Measurements from ENCODE around the gene ZNF276. TPM values are rescaled to one million over a fixed set of nuclear protein-coding genes. Genes with fewer than 3 reads are reported as not detected.

ZNF276 gene
- total RNA-seq, 4 donors from 2014 or later: 48.6 to 146 (median 68.8) TPM

DNA sequence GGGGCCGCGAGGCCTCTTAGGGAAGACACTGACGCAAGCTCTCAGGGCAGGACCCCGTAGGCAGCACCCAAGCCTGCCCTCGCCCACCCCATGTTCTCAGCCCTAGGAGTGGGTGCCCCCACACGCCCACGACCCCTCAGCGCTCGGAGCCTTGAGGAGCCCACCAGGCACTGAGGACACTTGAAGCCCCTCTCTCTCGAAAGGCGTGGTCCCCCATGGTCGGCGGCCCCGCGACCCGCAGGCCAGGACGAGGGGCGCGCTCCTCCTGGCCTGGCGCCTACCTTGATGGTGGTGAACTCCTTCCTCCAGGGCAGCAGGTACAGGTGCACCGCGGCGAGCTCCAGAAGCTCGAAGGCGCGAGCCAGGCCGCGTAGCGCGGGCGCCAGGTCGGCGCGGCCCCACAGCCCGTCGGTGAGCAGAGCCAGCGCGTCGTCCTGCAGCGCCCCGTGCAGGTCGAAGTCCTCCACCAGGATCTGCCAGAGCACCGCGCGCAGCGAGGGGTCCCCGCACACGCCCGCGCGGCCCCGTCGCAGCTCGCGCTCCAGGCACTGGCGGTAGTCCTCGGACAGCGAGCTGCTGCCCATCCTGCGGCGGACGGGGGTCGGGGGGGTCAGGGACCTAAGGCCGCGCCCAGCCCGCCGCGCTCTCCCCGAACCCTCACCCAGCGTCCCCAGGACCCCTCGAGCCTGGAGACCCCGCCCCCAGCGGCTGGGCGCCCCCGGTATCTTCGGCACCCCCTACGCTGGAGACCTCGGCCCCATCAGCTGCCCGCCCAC, 20.5 kb upstream of the ZNF276 start:
- WGBS, 2 donors: 0 to 2% methylated on average over 15 to 30 of the region's 78 CpGs
- Histone ChIP-seq H3K9me3 (no peaks in the 10 kb centered on the region), H3K36me3 (peaks cover 0 to 23% (median 4%) of the 10 kb centered on the region in 3 donors), H3K27ac (peak overlapping the region; percentile 69 to 93 (median 90)), H3K4me1 (peaks cover 0 to 30% (median 17%) of the 10 kb centered on the region in 4 donors), H3K27me3 (no peaks in the 10 kb centered on the region), H3K4me3 (peak overlapping the region; percentile 54 to 79 (median 70))
- DNase-seq (ENCODE audit: low spot score in 2 of 2): no peak
- TF ChIP-seq, protein P1, sequence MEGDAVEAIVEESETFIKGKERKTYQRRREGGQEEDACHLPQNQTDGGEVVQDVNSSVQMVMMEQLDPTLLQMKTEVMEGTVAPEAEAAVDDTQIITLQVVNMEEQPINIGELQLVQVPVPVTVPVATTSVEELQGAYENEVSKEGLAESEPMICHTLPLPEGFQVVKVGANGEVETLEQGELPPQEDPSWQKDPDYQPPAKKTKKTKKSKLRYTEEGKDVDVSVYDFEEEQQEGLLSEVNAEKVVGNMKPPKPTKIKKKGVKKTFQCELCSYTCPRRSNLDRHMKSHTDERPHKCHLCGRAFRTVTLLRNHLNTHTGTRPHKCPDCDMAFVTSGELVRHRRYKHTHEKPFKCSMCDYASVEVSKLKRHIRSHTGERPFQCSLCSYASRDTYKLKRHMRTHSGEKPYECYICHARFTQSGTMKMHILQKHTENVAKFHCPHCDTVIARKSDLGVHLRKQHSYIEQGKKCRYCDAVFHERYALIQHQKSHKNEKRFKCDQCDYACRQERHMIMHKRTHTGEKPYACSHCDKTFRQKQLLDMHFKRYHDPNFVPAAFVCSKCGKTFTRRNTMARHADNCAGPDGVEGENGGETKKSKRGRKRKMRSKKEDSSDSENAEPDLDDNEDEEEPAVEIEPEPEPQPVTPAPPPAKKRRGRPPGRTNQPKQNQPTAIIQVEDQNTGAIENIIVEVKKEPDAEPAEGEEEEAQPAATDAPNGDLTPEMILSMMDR (IDR thresholded peaks at IDR 0.05): peak in 1 of 5 experiments; percentile 32
- TF ChIP-seq EP300 (IDR thresholded peaks at IDR 0.05): no peak

GRCh38 chr16:89701425-89702406, 19.6 kb upstream of the ZNF276 start, which contains the start of gene SPATA2L:
SPATA2L (minus strand) TSS chr16:89701705; CDS start chr16:89701232, 473 bp downstream.
- TF ChIP-seq POLR2A (IDR thresholded peaks at IDR 0.05) (peak; percentile 77 to 96), EP300 (IDR thresholded peaks at IDR 0.05) (peak; percentile 36 to 87)
- TF ChIP-seq, protein P1 (IDR thresholded peaks at IDR 0.05): peak in 3 of 5 experiments; percentile 8 to 28 (median 24)
- DNase-seq (ENCODE audit: low spot score in 2 of 2): peak; percentile 59 to 62
- Histone ChIP-seq H3K27me3 (no peaks in the 10 kb centered on the region), H3K4me1 (peaks cover 0 to 35% (median 17%) of the 10 kb centered on the region in 4 donors), H3K4me3 (peak within 1 kb of the TSS; percentile 54 to 79 (median 70)), H3K27ac (peak within 1 kb of the TSS; percentile 69 to 93 (median 90)), H3K9me3 (no peaks in the 10 kb centered on the region), H3K36me3 (peaks cover 0 to 15% (median 4%) of the 10 kb centered on the region in 3 donors)
- WGBS, 2 donors: 1 to 2% methylated on average over 48 to 76 of the region's 97 CpGs

DNA sequence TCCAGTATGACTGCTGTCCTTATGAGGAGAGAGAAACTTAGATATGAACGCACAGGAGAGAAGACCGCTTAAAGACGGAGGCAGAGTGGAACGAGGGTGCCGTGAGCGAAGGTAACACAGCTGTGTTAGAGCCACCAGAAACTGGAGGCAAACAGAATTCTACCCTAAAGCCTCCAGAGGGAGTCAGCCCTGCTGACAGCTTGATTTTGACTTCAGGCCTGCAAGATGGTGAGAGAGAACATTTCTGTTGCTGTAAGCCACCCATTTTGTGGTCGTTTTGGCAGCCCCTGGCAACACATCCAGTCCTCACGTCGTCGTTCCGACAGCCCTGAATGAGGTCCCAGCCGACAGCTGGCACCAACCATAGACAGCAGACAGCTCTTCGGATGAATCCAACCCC, 17.1 kb upstream of the ZNF276 start:
- WGBS, 2 donors: 74 to 80% methylated on average over 13 of the region's 13 CpGs
- no peak overlapping the region for H3K27ac ChIP-seq
- H3K27me3 ChIP-seq: no peaks in the 10 kb centered on the region
- peaks cover 0 to 43% (median 20%) of the 10 kb centered on the region in 4 donors for H3K4me1 ChIP-seq
- H3K36me3 ChIP-seq: peaks cover 0 to 20% (median 0%) of the 10 kb centered on the region in 3 donors
- no peak overlapping the region for H3K4me3 ChIP-seq
- no peak for TF ChIP-seq POLR2A (IDR thresholded peaks at IDR 0.05)
- TF ChIP-seq, protein P1 (IDR thresholded peaks at IDR 0.05): no peak
- TF ChIP-seq EP300 (IDR thresholded peaks at IDR 0.05): no peak
- no peak for DNase-seq (ENCODE audit: low spot score in 2 of 2)
- no peaks in the 10 kb centered on the region for H3K9me3 ChIP-seq

DNA sequence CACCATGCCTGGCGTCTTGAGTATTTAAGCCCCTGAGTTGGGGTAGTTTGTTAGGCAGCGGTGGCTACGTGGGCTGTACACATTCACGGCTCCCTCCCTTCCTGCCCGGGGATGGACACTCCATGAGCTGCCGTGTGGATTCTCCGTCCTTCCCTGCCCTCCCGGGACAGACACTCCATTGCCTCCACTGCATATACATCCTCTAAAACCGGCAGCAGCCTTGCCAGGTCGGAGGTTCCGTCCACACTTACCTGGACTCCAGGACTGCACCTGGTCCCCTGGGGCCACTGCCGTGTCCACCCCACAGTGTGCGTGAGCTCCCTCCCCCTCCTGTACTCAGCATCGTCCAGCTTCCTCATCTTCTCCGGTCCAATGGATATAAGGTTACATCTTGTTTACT, 16.3 kb upstream of the ZNF276 start:
- 65 to 68% methylated on average over 15 of the region's 15 CpGs for WGBS, 2 donors
- no peaks in the 10 kb centered on the region for H3K27me3 ChIP-seq

More for the DNA sequence above, 16.3 kb upstream of the ZNF276 start:
- Histone ChIP-seq H3K9me3 (no peaks in the 10 kb centered on the region), H3K4me3 (no peak overlapping the region), H3K27ac (no peak overlapping the region), H3K36me3 (peaks cover 0 to 21% (median 0%) of the 10 kb centered on the region in 3 donors), H3K4me1 (peaks cover 0 to 44% (median 15%) of the 10 kb centered on the region in 4 donors)
- no peak for DNase-seq (ENCODE audit: low spot score in 2 of 2)
- TF ChIP-seq, protein P1 (IDR thresholded peaks at IDR 0.05): no peak
- no peak for TF ChIP-seq EP300 (IDR thresholded peaks at IDR 0.05)
